H9 (cell line): ENCODE results near the gene TLE6. TPM values are rescaled to one million over a fixed set of nuclear protein-coding genes. Genes with fewer than 3 reads are reported as not detected.

ENCODE experiments used
- DNase-seq: peaks from one replicate; pipeline ENCODE4 v3.0.0-alpha.2; 2017
- H2AFZ ChIP-seq: one replicate; pipeline ENCODE4 v1.6.1; 2013; ENCODE audit warnings: mild to moderate bottlenecking, low read length, control low read depth, moderate library complexity
- H2AK5ac ChIP-seq: 2 replicates; pipeline ENCODE4 v1.6.1; 2013; ENCODE audit warnings: low read length, control low read depth, mixed read lengths; ENCODE audit not compliant: insufficient read length
- H2BK120ac ChIP-seq: one replicate; pipeline ENCODE4 v1.6.1; 2013; ENCODE audit warnings: low read depth, mild to moderate bottlenecking, low read length, control low read depth, inconsistent platforms; ENCODE audit not compliant: poor library complexity, severe bottlenecking
- H2BK12ac ChIP-seq: 2 replicates; pipeline ENCODE4 v1.6.1; 2013; ENCODE audit warnings: low read length, control low read depth, mixed read lengths, low read depth; ENCODE audit not compliant: insufficient read length
- H2BK15ac ChIP-seq: 2 replicates; pipeline ENCODE4 v1.6.1; 2013; ENCODE audit warnings: low read depth, low read length, control low read depth
- H2BK20ac ChIP-seq: one replicate; pipeline ENCODE4 v1.6.1; 2013; ENCODE audit warnings: low read depth, mild to moderate bottlenecking, low read length, control low read depth, inconsistent platforms; ENCODE audit not compliant: poor library complexity, severe bottlenecking
- H2BK5ac ChIP-seq: 2 replicates; pipeline ENCODE4 v1.6.1; 2013; ENCODE audit warnings: low read length, control low read depth, mixed read lengths; ENCODE audit not compliant: insufficient read length
- H3K14ac ChIP-seq: 2 replicates; pipeline ENCODE4 v1.6.1; 2013; ENCODE audit warnings: low read length, control low read depth; ENCODE audit not compliant: insufficient read depth
- H3K18ac ChIP-seq: 2 replicates; pipeline ENCODE4 v1.6.1; 2013; ENCODE audit warnings: low read depth, mild to moderate bottlenecking, mixed read lengths, low read length, control low read depth; ENCODE audit not compliant: insufficient read length
- H3K23ac ChIP-seq: 2 replicates; pipeline ENCODE4 v1.6.1; 2013; ENCODE audit warnings: low read length, control low read depth, mixed read lengths, low read depth; ENCODE audit not compliant: insufficient read length
- H3K23me2 ChIP-seq: 2 replicates; pipeline ENCODE4 v1.6.1; 2013; ENCODE audit warnings: low read depth, mild to moderate bottlenecking, mixed read lengths, low read length, control low read depth; ENCODE audit not compliant: insufficient read length, poor library complexity, severe bottlenecking
- H3K27ac ChIP-seq: 2 replicates; pipeline ENCODE4 v1.5.1; 2013; ENCODE audit warnings: low read length, control low read depth, mixed read lengths, low read depth; ENCODE audit not compliant: insufficient read length
- H3K27me3 ChIP-seq: 2 replicates; pipeline ENCODE4 v1.6.1; 2013; ENCODE audit warnings: low read length, control low read depth, inconsistent platforms; ENCODE audit not compliant: insufficient read depth
- H3K4ac ChIP-seq: 2 replicates; pipeline ENCODE4 v1.6.1; 2013; ENCODE audit warnings: low read depth, mild to moderate bottlenecking, control low read depth, inconsistent platforms, low read length, moderate library complexity
- H3K4me1 ChIP-seq: 2 replicates; pipeline ENCODE4 v1.6.1; 2013; ENCODE audit warnings: low read length, control low read depth, inconsistent platforms; ENCODE audit not compliant: insufficient read depth
- H3K4me2 ChIP-seq: 2 replicates; pipeline ENCODE4 v1.6.1; 2013; ENCODE audit warnings: low read length, control low read depth, mixed read lengths; ENCODE audit not compliant: insufficient read length, insufficient read depth
- H3K56ac ChIP-seq: 2 replicates; pipeline ENCODE4 v1.6.1; 2013; ENCODE audit warnings: low read depth, mild to moderate bottlenecking, mixed read lengths, low read length, control low read depth; ENCODE audit not compliant: insufficient read length
- H3K79me1 ChIP-seq: 2 replicates; pipeline ENCODE4 v1.6.1; 2013; ENCODE audit warnings: low read depth, mild to moderate bottlenecking, moderate library complexity, low read length, control low read depth, inconsistent platforms; ENCODE audit not compliant: insufficient read depth, poor library complexity, severe bottlenecking
- H3K79me2 ChIP-seq: 2 replicates; pipeline ENCODE4 v1.6.1; 2013; ENCODE audit warnings: low read length, control low read depth, inconsistent platforms; ENCODE audit not compliant: insufficient read depth
- H3K9ac ChIP-seq: 2 replicates; pipeline ENCODE4 v1.6.1; 2013; ENCODE audit warnings: low read length, control low read depth, mixed read lengths; ENCODE audit not compliant: insufficient read length; ENCODE audit errors: extremely low read depth
- H3K9me3 ChIP-seq: one replicate; pipeline ENCODE4 v1.6.1; 2013; ENCODE audit warnings: low read depth, low read length, inconsistent platforms; ENCODE audit not compliant: control insufficient read depth
- H3T11ph ChIP-seq: one replicate; pipeline ENCODE4 v1.6.1; 2013; ENCODE audit warnings: mild to moderate bottlenecking, low read length, control low read depth, inconsistent platforms
- H4K20me1 ChIP-seq: one replicate; pipeline ENCODE4 v1.6.1; 2013; ENCODE audit not compliant: control insufficient read depth, insufficient read length, insufficient read depth
- H4K5ac ChIP-seq: 2 replicates; pipeline ENCODE4 v1.6.1; 2013; ENCODE audit warnings: low read depth, mild to moderate bottlenecking, mixed read lengths, low read length, control low read depth; ENCODE audit not compliant: insufficient read length
- H4K8ac ChIP-seq: replicated peaks from 2 replicates; pipeline ENCODE4 v1.6.1; 2013; ENCODE audit warnings: low read length, control low read depth, mixed read lengths, low read depth; ENCODE audit not compliant: insufficient read length
- H4K91ac ChIP-seq: 2 replicates; pipeline ENCODE4 v1.6.1; 2013; ENCODE audit warnings: low read depth, mild to moderate bottlenecking, moderate library complexity, mixed read lengths, low read length, control low read depth; ENCODE audit not compliant: insufficient read length
- H3K27ac Mint-ChIP-seq, 3 experiments: 2 replicates in 2 of 3; 3 replicates in 1 of 3; pipeline ENCODE4 v1.8.0; 2020 to 2021; ENCODE audit warnings: mixed read lengths in 3 of 3, mild to moderate bottlenecking in 1 of 3, moderate library complexity in 1 of 3
- H3K27me3 Mint-ChIP-seq: 2 replicates; pipeline ENCODE4 v1.8.0; 2021; ENCODE audit warnings: low read depth, mild to moderate bottlenecking, moderate library complexity, mixed read lengths
- H3K36me3 Mint-ChIP-seq, 3 experiments: 2 replicates in 2 of 3; 3 replicates in 1 of 3; pipeline ENCODE4 v1.8.0; 2020 to 2021; ENCODE audit warnings: low read depth in 3 of 3, mixed read lengths in 3 of 3; ENCODE audit not compliant: insufficient read depth in 1 of 3
- H3K4me1 Mint-ChIP-seq, 2 experiments: 2 replicates each; pipeline ENCODE4 v1.8.0; 2020; ENCODE audit warnings: mixed read lengths in 2 of 2
- H3K4me3 Mint-ChIP-seq, 2 experiments: 2 replicates in 1 of 2; 3 replicates in 1 of 2; pipeline ENCODE4 v1.8.0; 2020 to 2021; ENCODE audit warnings: mild to moderate bottlenecking in 2 of 2, mixed read lengths in 2 of 2, moderate library complexity in 1 of 2
- H3K9me3 Mint-ChIP-seq, 2 experiments: 2 replicates in 1 of 2; 3 replicates in 1 of 2; pipeline ENCODE4 v1.8.0; 2020; ENCODE audit warnings: mild to moderate bottlenecking in 2 of 2, mixed read lengths in 2 of 2, moderate library complexity in 1 of 2
- CTCF ChIP-seq: fragments of 200-600 bp; sonication (generic); conservative IDR thresholded peaks from 3 replicates; pipeline ENCODE4 v1.8.0; 2021; ENCODE audit warnings: antibody characterized with exemption, mild to moderate bottlenecking
- WGBS: extraction: QIAGEN DNeasy Blood & Tissue Kit; methylation state at CpG from one replicate; pipeline ENCODE4 v1.1.7; 2013; ENCODE audit warnings: missing lambda C conversion rate, low lambda C conversion rate, mixed read lengths; ENCODE audit not compliant: insufficient read length; ENCODE audit errors: extremely low coverage; 5-methylcytosine and 5-hydroxymethylcytosine counted together
- total RNA-seq: library from RNA; stranded (reverse); gene quantifications from 2 replicates; pipeline ENCODE4 v1.2.1, GENCODE V29; 2021

Gene TLE6
- total RNA-seq, 1 experiment from 2014 or later, result 1.7 TPM

DNA sequence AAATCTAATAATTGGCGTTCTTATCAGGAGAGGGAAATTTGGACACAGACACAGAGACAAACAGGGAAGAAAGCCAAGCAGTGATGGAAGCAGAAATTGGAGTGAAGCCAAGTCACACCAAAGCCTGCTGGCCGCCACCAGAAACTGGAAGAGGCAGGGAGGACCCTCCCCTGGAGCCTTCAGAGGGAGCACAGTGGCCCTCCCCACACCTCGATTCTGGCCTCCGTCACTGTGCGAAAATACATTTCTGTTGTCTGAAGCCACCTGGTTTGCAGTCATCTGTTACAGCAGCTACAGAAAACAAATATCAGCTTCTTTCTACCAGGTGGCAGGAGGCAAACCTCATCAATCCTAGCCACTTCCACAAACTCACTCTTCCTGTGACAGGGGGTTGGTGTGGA, 8.3 kb upstream of the TLE6 start:
- peaks cover 19% of the 10 kb centered on the region for H3K27me3 Mint-ChIP-seq
- no peaks in the 10 kb centered on the region for H3K23me2 ChIP-seq
- H3K79me1 ChIP-seq, result no peaks in the 10 kb centered on the region
- no peak overlapping the region for H4K91ac ChIP-seq
- H2BK20ac ChIP-seq, result no peak overlapping the region
- H2BK120ac ChIP-seq, result no peak overlapping the region
- H2BK15ac ChIP-seq, result no peak overlapping the region
- no peaks in the 10 kb centered on the region for H3K9me3 ChIP-seq
- H3K9me3 Mint-ChIP-seq, result peaks cover 1 to 2% of the 10 kb centered on the region in 2 experiments; a peak in 3 of 5 replicates
- H2AFZ ChIP-seq, result no peak overlapping the region
- no peak overlapping the region for H4K5ac ChIP-seq
- H3K36me3 Mint-ChIP-seq, result no peaks in the 10 kb centered on the region
- no peaks in the 10 kb centered on the region for H3K79me2 ChIP-seq
- whole genome bisulfite sequencing, result no CpG with 5 or more reads among the region's 5 CpGs
- H3K27ac ChIP-seq, result no peak overlapping the region
- no peak overlapping the region for H3K56ac ChIP-seq
- H2BK12ac ChIP-seq, result no peak overlapping the region
- no peak overlapping the region for H3K4me3 Mint-ChIP-seq
- H2AK5ac ChIP-seq, result no peak overlapping the region
- H3K18ac ChIP-seq, result no peak overlapping the region
- no peak overlapping the region for H3K9ac ChIP-seq
- no peak overlapping the region for H3K4me2 ChIP-seq
- no peaks in the 10 kb centered on the region for H3K4me1 ChIP-seq
- H4K8ac ChIP-seq, result no peak overlapping the region
- H3K4ac ChIP-seq, result no peak overlapping the region
- TF ChIP-seq CTCF, result no peak
- no peak overlapping the region for H3T11ph ChIP-seq
- H3K27ac Mint-ChIP-seq, result peak overlapping the region in 1 of 3 experiments; percentile 71; a peak in 1 of 7 replicates
- no peaks in the 10 kb centered on the region for H4K20me1 ChIP-seq
- H3K14ac ChIP-seq, result no peak overlapping the region
- no peak overlapping the region for H3K23ac ChIP-seq
- no peak overlapping the region for H2BK5ac ChIP-seq
- DNase-seq, result no peak
- peaks cover 2% of the 10 kb centered on the region in 2 experiments; a peak in 1 of 4 replicates for H3K4me1 Mint-ChIP-seq
- H3K27me3 ChIP-seq, result no peaks in the 10 kb centered on the region
